Liver (tissue), 9 donors: ENCODE measurements around the gene AADAC. TPM values are rescaled to one million over a fixed set of nuclear protein-coding genes. Genes with fewer than 3 reads are reported as not detected.

Source experiments
- DNase-seq: peaks from one replicate; pipeline ENCODE4 v3.0.0-alpha.2; 2017; ENCODE audit warnings: low spot score
- H3K27ac ChIP-seq, 2 donors: one replicate each; pipeline ENCODE4 v1.7.0; 2013; ENCODE audit warnings: inconsistent platforms in 2 of 2, low read length in 2 of 2, control low read depth in 1 of 2, low read depth in 1 of 2, mild to moderate bottlenecking in 1 of 2
- H3K27me3 ChIP-seq, 4 donors: one replicate each; pipeline versions ENCODE4 v1.6.1 to v1.7.0; 2013; ENCODE audit warnings: low read length in 3 of 4, inconsistent platforms in 1 of 4, mild to moderate bottlenecking in 1 of 4, moderate library complexity in 1 of 4; ENCODE audit not compliant: control insufficient read depth in 4 of 4, insufficient read depth in 4 of 4
- H3K36me3 ChIP-seq, 4 donors: one replicate each; pipeline versions ENCODE4 v1.6.1 to v1.7.0; 2013; ENCODE audit warnings: low read length in 3 of 4, mild to moderate bottlenecking in 3 of 4, low read depth in 1 of 4, moderate library complexity in 1 of 4; ENCODE audit not compliant: control insufficient read depth in 4 of 4, insufficient read depth in 3 of 4
- H3K4me1 ChIP-seq, 4 donors: one replicate each; pipeline versions ENCODE4 v1.6.1 to v1.7.0; 2013; ENCODE audit warnings: low read length in 3 of 4, mild to moderate bottlenecking in 3 of 4, moderate library complexity in 1 of 4; ENCODE audit not compliant: control insufficient read depth in 4 of 4, insufficient read depth in 4 of 4
- H3K4me3 ChIP-seq, 3 donors: one replicate each; pipeline versions ENCODE4 v1.6.1 to v1.7.0; 2013; ENCODE audit warnings: low read length in 3 of 3, control low read depth in 1 of 3, low read depth in 1 of 3, mild to moderate bottlenecking in 1 of 3
- H3K9ac ChIP-seq, 2 donors: one replicate each; pipeline ENCODE4 v1.7.0; 2013; ENCODE audit warnings: low read length in 2 of 2, mild to moderate bottlenecking in 2 of 2, moderate library complexity in 2 of 2, control low read depth in 1 of 2, low read depth in 1 of 2
- H3K9me3 ChIP-seq, 4 donors: one replicate each; pipeline versions ENCODE4 v1.6.1 to v1.7.0; 2013; ENCODE audit warnings: low read length in 3 of 4; ENCODE audit not compliant: control insufficient read depth in 4 of 4
- CTCF ChIP-seq: fragments of 150-350 bp; IDR thresholded peaks from 2 replicates; pipeline ENCODE4 v1.5.1; 2017; ENCODE audit warnings: improper control_type of control experiment, low read depth, low read length; ENCODE audit not compliant: missing input control
- EGR1 ChIP-seq, 2 donors: IDR thresholded peaks; 2 replicates each; pipeline ENCODE4 v1.6.1; 2016 to 2018; ENCODE audit warnings: antibody characterized with exemption in 2 of 2, low read depth in 2 of 2
- FOXA1 ChIP-seq: IDR thresholded peaks from 2 replicates; pipeline ENCODE4 v1.6.1; 2016; ENCODE audit warnings: antibody characterized with exemption
- FOXA2 ChIP-seq: IDR thresholded peaks from 2 replicates; pipeline ENCODE4 v1.6.1; 2016; ENCODE audit warnings: antibody characterized with exemption
- GABPA ChIP-seq, 2 donors: IDR thresholded peaks in 1 of 2; conservative IDR thresholded peaks in 1 of 2; 2 replicates each; pipeline ENCODE4 v1.6.1; 2016; ENCODE audit warnings: antibody characterized with exemption in 2 of 2, mild to moderate bottlenecking in 1 of 2, moderate library complexity in 1 of 2
- MAX ChIP-seq: IDR thresholded peaks from 2 replicates; pipeline ENCODE4 v1.6.1; 2016; ENCODE audit warnings: antibody characterized with exemption
- NR2F2 ChIP-seq: IDR thresholded peaks from 2 replicates; pipeline ENCODE4 v1.6.1; 2016; ENCODE audit warnings: antibody characterized with exemption
- RAD21 ChIP-seq, 2 donors: IDR thresholded peaks; 2 replicates each; pipeline ENCODE4 v1.6.1; 2016; ENCODE audit warnings: antibody characterized with exemption in 2 of 2, mild to moderate bottlenecking in 2 of 2
- RXRA ChIP-seq, 2 donors: IDR thresholded peaks; 2 replicates each; pipeline ENCODE4 v1.6.1; 2017 to 2018; ENCODE audit warnings: antibody characterized with exemption in 2 of 2, mild to moderate bottlenecking in 1 of 2
- SP1 ChIP-seq: IDR thresholded peaks from 2 replicates; pipeline ENCODE4 v1.6.1; 2018; ENCODE audit warnings: antibody characterized with exemption, mild to moderate bottlenecking
- WGBS: extraction: QIAGEN DNeasy Blood & Tissue Kit; methylation state at CpG from one replicate; pipeline ENCODE4 v1.1.7; 2013; 5-methylcytosine and 5-hydroxymethylcytosine counted together
- polyA plus RNA-seq, 2 donors: library from polyadenylated mRNA; stranded (reverse) in 1 of 2; unstranded in 1 of 2; fragments of 200-250 nt in 1 of 2; fragments of >200 nt in 1 of 2; fragmentation: Nextera tagmentation in 1 of 2; extraction: Ambion mirVana in 1 of 2; gene quantifications; one replicate each; pipeline versions ENCODE4 v1.2.1 to v1.2.3, GENCODE V29; 2013 to 2015
- total RNA-seq, 2 donors: library from RNA; depleted of rRNA; stranded (reverse); fragments of >200 nt; gene quantifications; one replicate each; pipeline ENCODE4 v1.2.3, GENCODE V29; 2014
- TF ChIP-seq, protein P1 (sequence below): IDR thresholded peaks from 2 replicates; pipeline ENCODE4 v1.6.1; 2016; ENCODE audit warnings: antibody characterized with exemption, mild to moderate bottlenecking
- donor health status: healthy.
- donor health status: healthy.
- donor health status: healthy.
- donor health status: healthy.
- donor health status: healthy.

Gene AADAC
- total and polyA plus RNA-seq, 4 donors: 144 to 321 (median 281) TPM

DNA sequence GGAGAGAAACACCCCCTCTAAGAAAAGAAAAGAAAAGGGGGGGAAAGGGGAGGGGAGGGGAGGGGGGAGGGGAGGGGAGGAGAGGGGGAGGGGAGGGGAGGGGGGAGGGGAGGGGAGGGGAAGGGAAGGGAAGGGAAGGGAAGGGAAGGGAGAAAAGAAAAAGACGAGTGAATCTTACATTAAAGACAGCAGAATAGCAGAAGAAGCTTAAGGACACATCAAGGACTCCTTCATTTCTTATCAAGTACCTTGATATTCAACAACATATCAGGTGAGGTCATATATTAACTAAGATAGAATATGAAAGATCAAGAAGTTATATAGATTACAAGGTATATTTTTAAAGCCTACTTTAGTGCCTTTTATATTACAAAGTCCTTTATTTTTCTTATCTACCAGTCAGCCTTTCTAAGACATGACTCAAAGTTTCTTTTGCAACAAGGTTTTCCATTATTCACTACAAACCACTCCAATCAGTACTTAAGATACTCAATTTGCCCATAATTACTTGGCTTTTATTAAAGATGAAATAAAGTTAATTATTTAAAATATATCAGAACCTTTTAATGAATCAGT, 17.7 kb upstream of the AADAC start:
- Histone ChIP-seq H3K9ac (no peak overlapping the region), H3K27ac (no peak overlapping the region), H3K36me3 (no peaks in the 10 kb centered on the region), H3K4me1 (peaks cover 0 to 4% (median 1%) of the 10 kb centered on the region in 4 donors), H3K27me3 (no peaks in the 10 kb centered on the region), H3K9me3 (no peaks in the 10 kb centered on the region), H3K4me3 (no peak overlapping the region)
- TF ChIP-seq FOXA1 (no peak), SP1 (no peak), CTCF (no peak), RXRA (IDR thresholded peaks at IDR 0.05) (no peak), FOXA2 (no peak), NR2F2 (no peak), MAX (no peak), EGR1 (IDR thresholded peaks at IDR 0.05; ENCODE audit: low read depth in 2 of 2) (no peak)
- TF ChIP-seq, protein P1, sequence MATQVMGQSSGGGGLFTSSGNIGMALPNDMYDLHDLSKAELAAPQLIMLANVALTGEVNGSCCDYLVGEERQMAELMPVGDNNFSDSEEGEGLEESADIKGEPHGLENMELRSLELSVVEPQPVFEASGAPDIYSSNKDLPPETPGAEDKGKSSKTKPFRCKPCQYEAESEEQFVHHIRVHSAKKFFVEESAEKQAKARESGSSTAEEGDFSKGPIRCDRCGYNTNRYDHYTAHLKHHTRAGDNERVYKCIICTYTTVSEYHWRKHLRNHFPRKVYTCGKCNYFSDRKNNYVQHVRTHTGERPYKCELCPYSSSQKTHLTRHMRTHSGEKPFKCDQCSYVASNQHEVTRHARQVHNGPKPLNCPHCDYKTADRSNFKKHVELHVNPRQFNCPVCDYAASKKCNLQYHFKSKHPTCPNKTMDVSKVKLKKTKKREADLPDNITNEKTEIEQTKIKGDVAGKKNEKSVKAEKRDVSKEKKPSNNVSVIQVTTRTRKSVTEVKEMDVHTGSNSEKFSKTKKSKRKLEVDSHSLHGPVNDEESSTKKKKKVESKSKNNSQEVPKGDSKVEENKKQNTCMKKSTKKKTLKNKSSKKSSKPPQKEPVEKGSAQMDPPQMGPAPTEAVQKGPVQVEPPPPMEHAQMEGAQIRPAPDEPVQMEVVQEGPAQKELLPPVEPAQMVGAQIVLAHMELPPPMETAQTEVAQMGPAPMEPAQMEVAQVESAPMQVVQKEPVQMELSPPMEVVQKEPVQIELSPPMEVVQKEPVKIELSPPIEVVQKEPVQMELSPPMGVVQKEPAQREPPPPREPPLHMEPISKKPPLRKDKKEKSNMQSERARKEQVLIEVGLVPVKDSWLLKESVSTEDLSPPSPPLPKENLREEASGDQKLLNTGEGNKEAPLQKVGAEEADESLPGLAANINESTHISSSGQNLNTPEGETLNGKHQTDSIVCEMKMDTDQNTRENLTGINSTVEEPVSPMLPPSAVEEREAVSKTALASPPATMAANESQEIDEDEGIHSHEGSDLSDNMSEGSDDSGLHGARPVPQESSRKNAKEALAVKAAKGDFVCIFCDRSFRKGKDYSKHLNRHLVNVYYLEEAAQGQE: no peak
- WGBS: 80% methylated on average over 1 of the region's 1 CpG
- DNase-seq: no peak

DNA sequence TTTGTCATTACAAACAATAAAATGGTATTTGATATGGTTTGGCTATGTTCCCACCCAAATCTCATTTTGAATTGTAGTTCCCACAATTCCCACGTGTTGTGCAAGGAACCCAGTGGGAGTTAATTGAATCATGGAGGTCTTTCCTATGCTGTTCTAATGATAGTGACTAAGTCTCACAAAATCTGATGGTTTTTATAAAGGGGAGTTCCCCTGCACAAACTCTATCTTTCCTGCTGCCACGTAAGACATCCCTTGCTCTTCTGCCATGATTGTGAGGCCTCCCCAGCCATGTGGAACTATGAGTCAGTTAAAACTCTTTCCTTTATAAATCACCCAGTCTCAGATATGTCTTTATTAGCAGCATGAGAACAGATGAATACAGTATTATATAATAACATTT, 15.4 kb upstream of the AADAC start:
- H3K4me3 ChIP-seq: no peak overlapping the region
- WGBS: 84% methylated on average over 2 of the region's 2 CpGs
- H3K27me3 ChIP-seq: no peaks in the 10 kb centered on the region
- DNase-seq: no peak
- no peaks in the 10 kb centered on the region for H3K9me3 ChIP-seq
- no peak overlapping the region for H3K27ac ChIP-seq
- TF ChIP-seq, protein P1: no peak
- TF ChIP-seq RAD21 (IDR thresholded peaks at IDR 0.05): no peak
- TF ChIP-seq RXRA (IDR thresholded peaks at IDR 0.05): no peak
- TF ChIP-seq MAX: no peak
- no peak for TF ChIP-seq GABPA (IDR thresholded peaks at IDR 0.05 in 1 of 2, conservative IDR thresholded peaks at IDR 0.05 in 1 of 2)
- TF ChIP-seq CTCF: no peak
- peaks cover 0 to 4% (median 1%) of the 10 kb centered on the region in 4 donors for H3K4me1 ChIP-seq
- no peaks in the 10 kb centered on the region for H3K36me3 ChIP-seq
- H3K9ac ChIP-seq: no peak overlapping the region
